Thyroid gland (tissue), 4 donors: ENCODE measurements around the gene HOXB3. TPM values are rescaled to one million over a fixed set of nuclear protein-coding genes. Genes with fewer than 3 reads are reported as not detected.
A peak's percentile ranks its signal among the peaks of the same experiment; 100 is the strongest.

Source experiments
- DNase-seq, 2 donors: peaks; one replicate each; pipeline ENCODE4 v3.0.0-alpha.2; 2019
- H3K27ac ChIP-seq, 3 donors: fragments of 200-600 bp; sonication (generic); 1 replicate in 2 of 3; 2 replicates in 1 of 3; pipeline ENCODE4 v1.5.1; 2016 to 2019; ENCODE audit warnings: mild to moderate bottlenecking in 1 of 3, moderate library complexity in 1 of 3
- H3K27me3 ChIP-seq: fragments of 200-600 bp; sonication (generic); one replicate; pipeline ENCODE4 v1.5.1; 2019
- H3K36me3 ChIP-seq, 2 donors: fragments of 200-600 bp; sonication (generic); one replicate each; pipeline ENCODE4 v1.5.1; 2016 to 2019
- H3K4me1 ChIP-seq, 2 donors: fragments of 200-600 bp; sonication (generic); one replicate each; pipeline ENCODE4 v1.5.1; 2017 to 2019
- H3K4me3 ChIP-seq, 3 donors: fragments of 200-600 bp; sonication (generic); replicated peaks in 1 of 3; 1 replicate in 2 of 3; 2 replicates in 1 of 3; pipeline ENCODE4 v1.5.1; 2016; ENCODE audit warnings: mild to moderate bottlenecking in 1 of 3
- H3K9me3 ChIP-seq: fragments of 200-600 bp; sonication (generic); one replicate; pipeline ENCODE4 v1.5.1; 2017
- POLR2A ChIP-seq, 2 donors: fragments of 450-650 bp; IDR thresholded peaks; one replicate each; pipeline ENCODE4 v1.6.1; 2017; ENCODE audit warnings: antibody characterized with exemption in 2 of 2, mild to moderate bottlenecking in 2 of 2, moderate library complexity in 1 of 2
- WGBS, 2 donors: methylation state at CpG; one replicate each; pipeline ENCODE4 v1.1.5; 2017; 5-methylcytosine and 5-hydroxymethylcytosine counted together
- intact Hi-C: fragments of 100-400 bp; cut with DNase I; formaldehyde crosslinking; loops from one replicate; pipeline ENCODE4 v1.15.1; 2023
- total RNA-seq, 4 donors: library from RNA; depleted of rRNA; stranded (reverse); fragments of >200 nt; gene quantifications; one replicate each; pipeline ENCODE4 v1.2.3, GENCODE V29; 2016
- TF ChIP-seq, protein P1 (sequence below), 6 experiments: fragments of 200-600 bp in 3 of 6; fragments of 450-650 bp in 3 of 6; sonication (generic) in 3 of 6; IDR thresholded peaks; one replicate each; pipeline ENCODE4 v1.5.1; 2016 to 2019; ENCODE audit warnings: antibody characterized with exemption in 6 of 6, mild to moderate bottlenecking in 2 of 6, inconsistent platforms in 1 of 6, moderate library complexity in 1 of 6

Gene HOXB3
- total RNA-seq, 4 donors from 2014 or later: 1.5 to 6.7 (median 4.3) TPM

DNA sequence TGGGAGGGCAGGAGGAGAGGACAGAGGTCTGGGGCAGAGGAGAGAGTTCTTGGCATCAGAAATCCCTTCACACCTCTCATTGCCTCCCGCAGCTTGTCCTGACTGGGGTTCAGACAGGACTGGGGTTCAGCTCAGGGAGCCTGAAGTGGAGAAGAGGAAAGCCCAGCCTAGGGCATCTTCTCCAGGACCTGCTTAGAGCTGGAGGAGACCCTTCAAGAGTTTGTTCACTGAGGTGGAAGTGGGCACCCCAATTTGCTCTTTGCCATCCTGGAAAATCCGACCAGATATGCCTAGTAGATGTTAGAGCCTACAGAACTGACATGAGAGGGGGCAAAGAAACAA is 2.0 kb downstream of the HOXB3 start:
- Histone ChIP-seq H3K4me3 (no peak overlapping the region), H3K27ac (no peak overlapping the region), H3K27me3 (peaks cover 62% of the 10 kb centered on the region), H3K36me3 (no peaks in the 10 kb centered on the region), H3K4me1 (peaks cover 0 to 19% of the 10 kb centered on the region in 2 donors), H3K9me3 (no peaks in the 10 kb centered on the region)
- intact Hi-C loops: no loop called here
- 37 to 55% methylated on average over 2 of the region's 2 CpGs for WGBS, 2 donors
- no peak for TF ChIP-seq POLR2A (IDR thresholded peaks at IDR 0.05)
- TF ChIP-seq, protein P1, sequence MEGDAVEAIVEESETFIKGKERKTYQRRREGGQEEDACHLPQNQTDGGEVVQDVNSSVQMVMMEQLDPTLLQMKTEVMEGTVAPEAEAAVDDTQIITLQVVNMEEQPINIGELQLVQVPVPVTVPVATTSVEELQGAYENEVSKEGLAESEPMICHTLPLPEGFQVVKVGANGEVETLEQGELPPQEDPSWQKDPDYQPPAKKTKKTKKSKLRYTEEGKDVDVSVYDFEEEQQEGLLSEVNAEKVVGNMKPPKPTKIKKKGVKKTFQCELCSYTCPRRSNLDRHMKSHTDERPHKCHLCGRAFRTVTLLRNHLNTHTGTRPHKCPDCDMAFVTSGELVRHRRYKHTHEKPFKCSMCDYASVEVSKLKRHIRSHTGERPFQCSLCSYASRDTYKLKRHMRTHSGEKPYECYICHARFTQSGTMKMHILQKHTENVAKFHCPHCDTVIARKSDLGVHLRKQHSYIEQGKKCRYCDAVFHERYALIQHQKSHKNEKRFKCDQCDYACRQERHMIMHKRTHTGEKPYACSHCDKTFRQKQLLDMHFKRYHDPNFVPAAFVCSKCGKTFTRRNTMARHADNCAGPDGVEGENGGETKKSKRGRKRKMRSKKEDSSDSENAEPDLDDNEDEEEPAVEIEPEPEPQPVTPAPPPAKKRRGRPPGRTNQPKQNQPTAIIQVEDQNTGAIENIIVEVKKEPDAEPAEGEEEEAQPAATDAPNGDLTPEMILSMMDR (IDR thresholded peaks at IDR 0.05): no peak
- no peak for DNase-seq

DNA sequence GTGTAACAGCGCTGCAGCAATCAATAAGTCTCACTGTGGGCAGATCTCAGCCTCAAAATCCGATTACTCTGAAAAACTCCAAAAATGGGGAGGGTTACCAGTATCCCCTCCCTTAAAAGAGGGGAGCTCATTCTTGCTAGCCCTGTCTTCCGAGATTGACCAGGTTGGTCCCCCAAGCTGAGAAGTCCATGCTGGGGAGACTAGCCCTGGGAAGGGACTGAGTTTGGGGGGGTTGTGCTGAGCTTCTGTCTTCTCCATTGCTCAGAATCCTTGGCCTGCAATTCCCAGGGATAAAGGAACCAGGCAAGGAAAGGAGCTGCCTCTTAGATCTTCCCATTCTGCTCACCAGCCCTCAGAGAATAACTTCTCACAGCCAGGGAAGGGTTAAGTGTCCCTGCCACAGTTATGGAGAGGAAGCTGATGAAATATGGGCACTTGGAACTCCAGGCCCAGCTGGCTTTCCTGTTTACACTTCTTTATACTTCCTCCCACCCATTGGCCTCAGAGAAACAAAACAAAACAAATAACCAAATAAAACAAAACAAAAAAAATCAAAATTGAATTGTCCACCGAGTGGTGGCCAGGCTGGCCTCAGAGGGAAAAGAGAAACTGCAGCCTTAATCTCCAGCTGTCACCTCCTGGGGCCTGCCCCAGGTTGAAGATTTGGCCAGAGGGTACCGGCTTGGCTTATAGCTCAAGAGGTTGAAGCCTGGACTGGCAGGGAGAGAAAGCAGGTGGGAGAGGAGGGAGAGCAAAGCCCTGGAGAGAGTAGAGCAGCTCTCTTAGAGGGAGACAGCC is 2.6 kb downstream of the HOXB3 start:
- Histone ChIP-seq H3K27me3 (peaks cover 62% of the 10 kb centered on the region), H3K36me3 (no peaks in the 10 kb centered on the region), H3K27ac (no peak overlapping the region), H3K4me3 (no peak overlapping the region), H3K9me3 (no peaks in the 10 kb centered on the region), H3K4me1 (peaks cover 0 to 19% of the 10 kb centered on the region in 2 donors)
- intact Hi-C loops: no loop called here
- TF ChIP-seq POLR2A (IDR thresholded peaks at IDR 0.05): no peak
- TF ChIP-seq, protein P1 (IDR thresholded peaks at IDR 0.05): no peak
- WGBS, 2 donors: 30 to 37% methylated on average over 5 of the region's 5 CpGs
- no peak for DNase-seq

DNA sequence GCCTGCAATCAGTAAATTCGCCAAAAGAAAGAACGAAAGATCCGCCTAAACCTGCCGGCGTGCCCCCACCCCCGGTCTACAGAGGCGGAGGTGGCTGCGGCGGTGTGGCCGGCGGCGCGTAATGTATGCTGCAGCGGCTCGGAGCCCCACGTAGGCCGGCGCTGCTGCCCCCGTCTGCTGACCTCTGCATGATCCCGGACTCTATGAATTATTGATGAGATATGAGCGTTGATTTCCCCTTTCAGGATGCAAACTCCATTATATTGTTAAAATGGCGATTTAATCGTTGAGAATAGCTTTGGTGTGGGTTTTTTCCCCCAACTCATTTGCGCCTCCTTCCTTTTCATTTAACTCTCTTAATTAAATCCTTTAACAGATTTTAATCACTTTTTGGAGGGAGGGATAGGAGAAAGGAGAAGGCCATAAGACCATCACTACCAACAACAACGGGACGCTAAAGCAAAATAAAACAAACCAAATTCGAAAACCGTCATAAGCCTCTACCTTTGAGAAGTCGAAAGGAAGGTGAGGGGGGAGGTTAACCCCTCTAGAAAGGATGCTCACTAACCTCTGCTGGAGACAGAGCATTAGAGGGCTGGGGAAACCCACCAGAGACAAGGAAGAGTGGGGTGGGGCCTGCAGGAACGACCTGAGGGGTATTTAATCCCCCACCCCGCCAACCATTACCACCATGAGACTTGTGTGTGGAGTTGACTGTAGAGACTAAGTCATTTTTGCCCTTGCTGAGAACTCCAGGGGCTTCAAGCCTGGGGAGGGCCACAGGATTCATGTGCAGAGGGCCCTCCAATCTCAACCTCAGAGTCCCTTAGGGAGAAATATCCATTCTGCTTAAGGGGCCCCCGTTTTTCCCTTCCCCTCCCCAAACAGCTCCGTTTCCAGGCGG is 3.4 kb downstream of the HOXB3 start:
- H3K4me1 ChIP-seq: peaks cover 0 to 23% of the 10 kb centered on the region in 2 donors
- no peak for TF ChIP-seq POLR2A (IDR thresholded peaks at IDR 0.05)
- TF ChIP-seq, protein P1 (IDR thresholded peaks at IDR 0.05): no peak
- H3K9me3 ChIP-seq: no peaks in the 10 kb centered on the region
- H3K4me3 ChIP-seq: no peak overlapping the region
- H3K27ac ChIP-seq: peak overlapping the region in 1 of 3 donors; percentile 42
- no peaks in the 10 kb centered on the region for H3K36me3 ChIP-seq
- 27 to 29% methylated on average over 34 of the region's 34 CpGs for WGBS, 2 donors
- DNase-seq: no peak
- intact Hi-C loops: no loop called here
- H3K27me3 ChIP-seq: peaks cover 62% of the 10 kb centered on the region

DNA sequence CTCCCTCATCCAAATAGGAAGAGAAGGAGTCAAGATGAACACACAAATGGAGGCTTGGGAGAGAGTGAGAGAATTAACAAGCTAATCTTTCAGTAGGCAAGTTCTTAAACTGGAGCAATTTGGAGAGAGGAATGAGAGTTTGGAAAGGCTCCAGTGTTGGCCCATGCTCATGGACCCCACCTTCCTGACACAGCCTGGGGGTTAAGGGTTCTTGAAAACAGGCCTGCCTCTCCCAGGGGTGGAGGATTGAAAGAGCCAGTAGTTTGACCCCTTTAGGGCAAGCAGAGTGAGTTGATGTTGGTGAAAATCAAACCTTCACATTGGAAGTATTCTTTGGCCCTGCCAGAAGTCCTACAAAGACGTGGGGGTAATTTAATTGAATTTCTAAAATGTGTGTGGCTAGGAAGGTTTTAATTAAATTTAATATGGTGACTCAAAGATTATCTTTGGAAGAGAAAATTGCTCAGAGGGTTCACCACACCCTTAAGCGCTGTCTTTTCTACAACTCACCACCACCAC is 5.8 kb downstream of the HOXB3 start:
- peaks cover 0 to 23% of the 10 kb centered on the region in 2 donors for H3K4me1 ChIP-seq
- no peaks in the 10 kb centered on the region for H3K9me3 ChIP-seq
- no peak overlapping the region for H3K4me3 ChIP-seq
- no peak for DNase-seq
- H3K27me3 ChIP-seq: peaks cover 80% of the 10 kb centered on the region
- no peaks in the 10 kb centered on the region for H3K36me3 ChIP-seq
- H3K27ac ChIP-seq: no peak overlapping the region
- TF ChIP-seq POLR2A (IDR thresholded peaks at IDR 0.05): no peak
- TF ChIP-seq, protein P1 (IDR thresholded peaks at IDR 0.05): no peak
- intact Hi-C loops: no loop called here
- 25 to 30% methylated on average over 2 of the region's 2 CpGs for WGBS, 2 donors
